ENCODE measurements around the gene CELF5.

Gene CELF5

DNA sequence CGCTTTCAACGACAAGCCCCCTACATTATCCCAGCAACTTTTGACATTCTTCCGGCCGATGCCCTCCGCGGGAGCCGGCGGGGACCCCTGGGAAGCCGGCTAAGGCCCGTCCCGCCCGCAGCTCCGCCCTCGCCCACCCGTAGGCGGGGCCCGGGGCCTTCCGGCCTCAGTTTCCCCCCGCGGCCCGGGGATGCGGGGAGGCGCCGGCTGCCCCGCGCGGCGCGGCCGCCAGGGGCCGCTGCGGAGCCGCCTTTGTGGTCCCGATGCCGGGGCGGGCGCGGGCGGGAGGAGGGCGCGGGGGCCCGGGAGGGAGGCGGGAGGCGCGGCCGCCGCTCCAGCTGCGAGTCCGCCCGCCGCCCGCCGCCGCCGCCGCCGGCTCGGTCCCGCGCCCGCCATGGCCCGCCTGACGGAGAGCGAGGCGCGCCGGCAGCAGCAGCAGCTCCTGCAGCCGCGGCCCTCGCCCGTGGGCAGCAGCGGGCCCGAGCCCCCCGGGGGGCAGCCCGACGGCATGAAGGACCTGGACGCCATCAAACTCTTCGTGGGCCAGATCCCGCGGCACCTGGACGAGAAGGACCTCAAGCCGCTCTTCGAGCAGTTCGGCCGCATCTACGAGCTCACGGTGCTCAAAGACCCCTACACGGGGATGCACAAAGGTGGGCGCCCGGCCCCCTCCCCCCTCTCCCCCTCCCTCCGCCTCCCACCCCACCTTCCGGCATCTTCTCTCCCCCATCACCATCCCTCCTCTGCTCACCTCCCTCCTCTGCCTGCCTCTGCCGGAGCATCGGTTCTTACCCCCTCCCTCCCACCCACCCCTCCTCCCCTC is at the start of gene CELF5:
TSS of gene CELF5 (plus strand) at position 316 of the 823 bp plus-strand sequence. CDS start at position 395, 79 bp downstream.
- in situ Hi-C loops (cut with HindIII; ENCODE audit: low pct_unique_long_range_greater_than_20kb, low sequenced_read_pairs): no loop called here
- TF ChIP-seq JUND (IDR thresholded peaks at IDR 0.05; ENCODE audit: low read depth): no peak
- peak; percentile 56 to 57 for DNase-seq (ENCODE audit: low read depth in 1 of 2, low spot score in 1 of 2)

DNA sequence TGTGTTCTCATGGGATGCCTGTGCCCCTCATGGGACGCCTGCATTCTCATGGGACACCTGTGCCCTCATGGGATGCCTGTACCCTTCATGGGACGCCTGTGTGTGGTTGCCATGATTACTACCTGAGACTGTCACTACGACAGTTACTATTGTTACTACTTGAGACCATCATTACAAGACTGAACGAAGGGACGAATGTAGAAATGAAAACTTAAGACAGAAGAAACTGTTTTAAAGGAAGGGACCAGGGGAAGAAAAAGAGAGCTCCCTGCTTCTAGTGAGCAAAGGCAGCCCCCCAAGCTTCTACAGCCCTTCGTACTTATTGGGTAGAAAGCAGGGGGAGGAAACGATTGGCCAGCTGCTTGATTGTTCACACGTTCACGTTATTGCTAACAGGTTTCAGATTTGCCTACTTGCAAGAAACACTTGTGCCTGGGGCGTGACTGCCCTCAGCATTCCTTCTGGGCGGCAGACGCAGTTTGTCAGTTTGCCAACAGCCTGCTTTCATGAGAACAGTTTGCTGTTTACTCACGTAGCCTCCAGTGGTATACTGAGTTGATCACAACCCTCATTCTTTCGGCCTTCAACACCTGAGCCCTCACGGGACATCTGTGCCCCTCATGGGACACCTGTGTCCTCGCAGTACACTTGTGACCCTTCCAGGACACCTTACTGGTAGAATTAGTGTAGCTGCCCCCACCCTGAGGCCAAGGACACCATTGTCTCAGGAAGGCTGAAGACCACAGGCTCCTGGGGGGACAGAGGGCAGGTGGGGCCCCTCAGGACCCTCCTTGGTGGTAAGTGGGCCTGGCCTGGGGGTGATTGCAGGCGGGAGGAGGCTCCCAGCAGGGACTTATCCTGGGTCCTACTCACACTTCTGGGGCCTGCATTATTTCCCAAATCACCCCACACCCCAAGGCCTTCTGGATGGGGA is 48.4 kb upstream of the CELF5 start:
- TF ChIP-seq JUND (IDR thresholded peaks at IDR 0.05; ENCODE audit: low read depth): no peak
- DNase-seq (ENCODE audit: low read depth in 1 of 2, low spot score in 1 of 2): peak in 1 of 2 experiments; percentile 79
- in situ Hi-C loops (cut with HindIII; ENCODE audit: low pct_unique_long_range_greater_than_20kb, low sequenced_read_pairs): no loop called here

DNA sequence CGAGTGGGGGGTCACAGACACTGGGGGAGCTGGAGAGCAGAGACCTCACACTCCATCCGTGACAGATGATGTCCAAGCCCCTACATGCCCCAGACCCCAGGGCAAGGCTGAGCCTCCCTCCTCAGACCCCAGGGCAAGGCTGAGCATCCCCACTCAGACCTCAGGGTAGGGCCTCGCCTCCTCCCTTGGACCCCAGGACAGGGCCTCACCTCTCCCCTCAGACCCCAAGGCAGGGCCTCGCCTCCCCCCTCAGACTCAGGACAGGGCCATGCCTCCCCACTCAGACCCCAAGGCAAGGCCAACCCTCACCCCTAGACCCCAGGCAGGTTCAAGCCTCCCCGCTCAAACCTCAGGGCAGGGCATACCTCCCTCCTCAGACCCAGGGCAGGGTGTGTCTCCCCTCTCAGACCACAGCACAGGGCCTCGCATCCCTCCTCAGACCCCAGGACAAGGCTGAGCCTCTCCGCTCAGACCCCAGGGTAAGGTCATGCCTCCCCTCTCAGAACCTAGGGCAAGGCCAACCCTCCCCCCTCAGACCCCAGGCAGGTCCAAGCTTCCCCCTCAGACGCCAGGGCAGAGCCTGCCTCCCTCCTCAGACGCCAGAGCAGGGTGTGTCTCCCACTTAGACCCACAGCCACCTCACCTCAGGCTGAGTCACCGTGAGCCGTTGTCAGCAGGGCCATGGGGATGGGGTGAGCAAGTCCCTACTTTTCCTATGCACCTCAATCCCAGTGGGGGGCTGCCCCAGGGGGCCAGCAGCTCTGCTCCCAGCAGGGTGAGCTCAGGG is 47.6 kb upstream of the CELF5 start:
- no peak for DNase-seq (ENCODE audit: low read depth in 1 of 2, low spot score in 1 of 2)
- no peak for TF ChIP-seq JUND (IDR thresholded peaks at IDR 0.05; ENCODE audit: low read depth)

DNA sequence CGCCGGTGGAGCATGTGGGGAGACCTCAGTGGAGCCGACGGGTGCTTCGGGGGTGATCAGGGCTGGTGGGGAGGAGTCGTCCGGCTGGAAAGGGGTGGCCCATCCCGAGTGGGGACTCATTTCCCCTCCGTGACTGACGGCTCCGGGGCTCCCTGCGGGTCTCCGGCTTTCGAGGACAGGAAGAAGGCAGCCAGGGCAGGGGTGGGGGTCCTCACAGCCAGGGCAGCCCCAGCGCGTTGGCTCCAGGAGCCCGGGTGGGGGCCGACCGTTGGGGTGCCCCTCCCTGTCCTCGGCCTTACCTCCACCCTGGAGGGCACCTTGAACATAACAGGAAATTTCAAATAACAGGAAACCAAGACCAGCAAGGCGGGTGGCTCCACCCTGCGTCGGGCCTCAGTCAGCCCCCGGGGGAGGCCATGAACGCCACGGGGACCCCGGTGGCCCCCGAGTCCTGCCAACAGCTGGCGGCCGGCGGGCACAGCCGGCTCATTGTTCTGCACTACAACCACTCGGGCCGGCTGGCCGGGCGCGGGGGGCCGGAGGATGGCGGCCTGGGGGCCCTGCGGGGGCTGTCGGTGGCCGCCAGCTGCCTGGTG is 46.0 kb upstream of the CELF5 start, which contains the start of gene S1PR4:
TSS of gene S1PR4 (plus strand) at position 393 of the 596 bp plus-strand sequence. CDS start at position 417, 24 bp downstream.
- in situ Hi-C loops (cut with HindIII; ENCODE audit: low pct_unique_long_range_greater_than_20kb, low sequenced_read_pairs): no loop called here
- TF ChIP-seq JUND (IDR thresholded peaks at IDR 0.05; ENCODE audit: low read depth): no peak
- no peak for DNase-seq (ENCODE audit: low read depth in 1 of 2, low spot score in 1 of 2)

More for the DNA sequence above, 47.6 kb upstream of the CELF5 start:
- in situ Hi-C loops (cut with HindIII; ENCODE audit: low pct_unique_long_range_greater_than_20kb, low sequenced_read_pairs): no loop called here

DNA sequence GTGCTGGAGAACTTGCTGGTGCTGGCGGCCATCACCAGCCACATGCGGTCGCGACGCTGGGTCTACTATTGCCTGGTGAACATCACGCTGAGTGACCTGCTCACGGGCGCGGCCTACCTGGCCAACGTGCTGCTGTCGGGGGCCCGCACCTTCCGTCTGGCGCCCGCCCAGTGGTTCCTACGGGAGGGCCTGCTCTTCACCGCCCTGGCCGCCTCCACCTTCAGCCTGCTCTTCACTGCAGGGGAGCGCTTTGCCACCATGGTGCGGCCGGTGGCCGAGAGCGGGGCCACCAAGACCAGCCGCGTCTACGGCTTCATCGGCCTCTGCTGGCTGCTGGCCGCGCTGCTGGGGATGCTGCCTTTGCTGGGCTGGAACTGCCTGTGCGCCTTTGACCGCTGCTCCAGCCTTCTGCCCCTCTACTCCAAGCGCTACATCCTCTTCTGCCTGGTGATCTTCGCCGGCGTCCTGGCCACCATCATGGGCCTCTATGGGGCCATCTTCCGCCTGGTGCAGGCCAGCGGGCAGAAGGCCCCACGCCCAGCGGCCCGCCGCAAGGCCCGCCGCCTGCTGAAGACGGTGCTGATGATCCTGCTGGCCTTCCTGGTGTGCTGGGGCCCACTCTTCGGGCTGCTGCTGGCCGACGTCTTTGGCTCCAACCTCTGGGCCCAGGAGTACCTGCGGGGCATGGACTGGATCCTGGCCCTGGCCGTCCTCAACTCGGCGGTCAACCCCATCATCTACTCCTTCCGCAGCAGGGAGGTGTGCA is 45.3 kb upstream of the CELF5 start:
- in situ Hi-C loops (cut with HindIII; ENCODE audit: low pct_unique_long_range_greater_than_20kb, low sequenced_read_pairs): no loop called here
- TF ChIP-seq JUND (IDR thresholded peaks at IDR 0.05; ENCODE audit: low read depth): no peak
- no peak for DNase-seq (ENCODE audit: low read depth in 1 of 2, low spot score in 1 of 2)

DNA sequence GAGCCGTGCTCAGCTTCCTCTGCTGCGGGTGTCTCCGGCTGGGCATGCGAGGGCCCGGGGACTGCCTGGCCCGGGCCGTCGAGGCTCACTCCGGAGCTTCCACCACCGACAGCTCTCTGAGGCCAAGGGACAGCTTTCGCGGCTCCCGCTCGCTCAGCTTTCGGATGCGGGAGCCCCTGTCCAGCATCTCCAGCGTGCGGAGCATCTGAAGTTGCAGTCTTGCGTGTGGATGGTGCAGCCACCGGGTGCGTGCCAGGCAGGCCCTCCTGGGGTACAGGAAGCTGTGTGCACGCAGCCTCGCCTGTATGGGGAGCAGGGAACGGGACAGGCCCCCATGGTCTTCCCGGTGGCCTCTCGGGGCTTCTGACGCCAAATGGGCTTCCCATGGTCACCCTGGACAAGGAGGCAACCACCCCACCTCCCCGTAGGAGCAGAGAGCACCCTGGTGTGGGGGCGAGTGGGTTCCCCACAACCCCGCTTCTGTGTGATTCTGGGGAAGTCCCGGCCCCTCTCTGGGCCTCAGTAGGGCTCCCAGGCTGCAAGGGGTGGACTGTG is 44.6 kb upstream of the CELF5 start:
- in situ Hi-C loops (cut with HindIII; ENCODE audit: low pct_unique_long_range_greater_than_20kb, low sequenced_read_pairs): no loop called here
- no peak for TF ChIP-seq JUND (IDR thresholded peaks at IDR 0.05; ENCODE audit: low read depth)
- DNase-seq (ENCODE audit: low read depth in 1 of 2, low spot score in 1 of 2): no peak

DNA sequence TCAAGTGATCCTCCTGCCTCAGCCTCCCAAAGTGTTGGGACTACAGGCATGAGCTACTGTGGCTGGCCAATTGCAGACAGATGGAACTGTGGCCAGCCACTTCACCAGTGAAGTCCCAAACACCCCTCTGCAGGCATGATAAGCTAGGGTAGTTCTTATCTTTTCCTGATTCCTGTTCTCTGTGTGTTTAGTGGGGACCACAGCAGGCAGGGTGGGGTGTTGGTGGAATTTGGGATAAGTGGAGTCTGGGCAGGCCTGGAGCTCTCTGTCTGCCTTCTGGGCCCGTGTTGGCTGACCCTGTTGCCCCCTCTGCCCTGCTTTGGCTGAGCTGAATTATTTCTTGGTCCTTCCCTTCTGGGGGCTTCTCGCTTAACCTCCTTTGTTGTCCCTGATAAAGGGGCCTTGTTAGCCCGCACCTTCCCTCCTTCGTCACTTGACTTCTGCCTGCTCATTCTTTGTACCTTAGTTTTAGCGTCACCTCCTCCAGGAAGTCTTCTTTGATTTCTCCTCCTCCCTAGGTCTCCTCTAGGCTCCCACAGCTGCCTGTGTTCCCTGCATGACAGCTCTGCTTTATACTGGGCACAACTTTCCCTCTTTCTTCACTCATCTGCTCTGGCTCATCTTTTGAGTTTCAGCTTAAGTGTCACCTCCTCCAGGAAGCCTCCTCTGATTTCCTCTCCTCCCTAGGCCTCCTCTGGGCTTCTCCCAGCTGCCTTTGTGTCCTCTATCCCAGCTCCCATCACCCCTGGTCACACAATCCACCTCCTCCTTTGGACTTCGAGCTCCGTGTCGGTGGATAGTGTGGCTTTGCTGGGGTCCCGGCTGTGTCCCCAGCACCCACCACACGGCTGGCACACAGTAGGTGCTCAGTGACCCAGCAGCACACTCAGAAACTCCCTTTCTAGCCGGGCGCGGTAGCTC is 40.5 kb upstream of the CELF5 start:
- in situ Hi-C loops (cut with HindIII; ENCODE audit: low pct_unique_long_range_greater_than_20kb, low sequenced_read_pairs): no loop called here
- no peak for DNase-seq (ENCODE audit: low read depth in 1 of 2, low spot score in 1 of 2)
- TF ChIP-seq JUND (IDR thresholded peaks at IDR 0.05; ENCODE audit: low read depth): no peak

DNA sequence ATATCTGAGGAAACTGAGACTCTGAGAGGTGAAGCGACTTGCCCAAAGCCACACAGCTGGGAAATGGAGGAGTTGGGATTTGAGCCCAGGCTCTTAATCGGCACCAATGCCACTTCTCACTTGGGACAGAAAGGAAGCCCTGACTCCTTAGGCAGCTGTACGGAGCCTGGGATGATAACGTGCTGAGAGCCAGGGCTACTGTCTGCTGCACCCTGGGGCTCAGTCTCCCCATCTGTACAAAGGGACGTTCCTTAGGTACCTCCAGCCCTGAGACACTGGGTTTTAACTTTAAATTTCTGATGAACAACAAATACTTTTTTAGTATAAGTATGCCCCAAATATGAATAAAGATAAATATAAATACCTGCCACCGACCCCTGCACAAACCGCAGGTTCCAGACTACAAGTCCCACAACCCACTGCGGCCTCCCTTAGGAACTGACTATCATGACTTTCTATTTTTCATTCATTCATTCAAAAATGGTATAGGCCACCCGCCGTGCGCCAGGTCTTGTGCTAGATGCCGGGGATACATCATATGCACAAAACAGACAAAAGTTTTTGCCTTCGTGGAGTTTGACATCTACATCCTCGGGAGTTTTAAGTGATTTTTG is 39.5 kb upstream of the CELF5 start:
- no peak for TF ChIP-seq JUND (IDR thresholded peaks at IDR 0.05; ENCODE audit: low read depth)
- DNase-seq (ENCODE audit: low read depth in 1 of 2, low spot score in 1 of 2): no peak
- in situ Hi-C loops (cut with HindIII; ENCODE audit: low pct_unique_long_range_greater_than_20kb, low sequenced_read_pairs): no loop called here

DNA sequence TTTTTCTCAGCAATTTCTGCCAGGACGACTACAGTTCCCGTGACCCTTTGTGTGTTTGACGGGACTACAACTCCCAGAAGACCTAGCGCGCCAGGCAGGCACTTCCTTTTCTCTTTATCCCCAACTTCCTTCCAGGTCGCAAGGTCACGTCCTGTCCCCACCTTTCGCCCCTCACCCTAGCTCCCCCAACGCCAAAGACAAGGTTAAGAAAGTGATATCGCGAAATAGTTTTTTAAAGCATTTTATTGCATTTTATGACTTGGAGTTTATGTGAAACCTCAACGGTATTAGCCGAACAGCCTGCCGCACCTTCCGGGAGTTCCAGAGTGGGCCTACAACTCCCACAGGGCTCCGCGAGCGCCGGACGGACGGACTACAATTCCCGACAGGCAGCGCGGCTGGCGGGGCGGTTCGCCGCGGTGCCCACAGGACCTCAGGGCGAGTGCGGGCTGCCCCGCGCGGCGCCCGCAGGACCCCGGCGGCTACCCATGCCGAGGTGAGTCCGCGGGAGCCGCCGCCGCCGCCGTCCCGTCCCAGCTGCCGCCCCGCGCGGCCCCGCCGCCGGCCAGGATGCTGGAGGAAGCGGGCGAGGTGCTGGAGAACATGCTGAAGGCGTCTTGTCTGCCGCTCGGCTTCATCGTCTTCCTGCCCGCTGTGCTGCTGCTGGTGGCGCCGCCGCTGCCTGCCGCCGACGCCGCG is 38.9 kb upstream of the CELF5 start, which contains the start of gene NCLN:
TSS of gene NCLN (plus strand) at position 470 of the 699 bp plus-strand sequence. CDS start at position 571, 101 bp downstream.
- in situ Hi-C loops (cut with HindIII; ENCODE audit: low pct_unique_long_range_greater_than_20kb, low sequenced_read_pairs): no loop called here
- DNase-seq (ENCODE audit: low read depth in 1 of 2, low spot score in 1 of 2): peak; percentile 45 to 93
- no peak for TF ChIP-seq JUND (IDR thresholded peaks at IDR 0.05; ENCODE audit: low read depth)

Measured in T47D (cell line).